GM12878 (cell line): ENCODE results near the gene ME2. TPM values are rescaled to one million over a fixed set of nuclear protein-coding genes. Genes with fewer than 3 reads are reported as not detected.

Experiments used
- BRCA1 ChIP-seq: IDR thresholded peaks from 2 replicates; pipeline ENCODE4 v1.6.1; 2011; ENCODE audit warnings: low read depth, low read length, improper control_type of control experiment
- CREB1 ChIP-seq: IDR thresholded peaks from 2 replicates; pipeline ENCODE4 v1.6.1; 2012; ENCODE audit warnings: low read depth, mild to moderate bottlenecking, inconsistent platforms
- EED ChIP-seq: sonication (generic); IDR thresholded peaks from 2 replicates; pipeline ENCODE4 v1.6.1; 2016; ENCODE audit warnings: antibody characterized with exemption, low read depth
- EZH2 ChIP-seq: IDR thresholded peaks from 2 replicates; pipeline ENCODE4 v1.6.1; 2012; ENCODE audit warnings: low read depth, mild to moderate bottlenecking, control low read depth, inconsistent platforms, low read length, borderline replicate concordance; ENCODE audit not compliant: control insufficient read depth
- FOS ChIP-seq: IDR thresholded peaks from 3 replicates; pipeline ENCODE4 v1.6.1; 2011; ENCODE audit warnings: borderline replicate concordance; ENCODE audit not compliant: insufficient read length; ENCODE audit errors: extremely low read depth
- NR2C2 ChIP-seq: IDR thresholded peaks from 2 replicates; pipeline ENCODE4 v1.6.1; 2011; ENCODE audit warnings: borderline replicate concordance, low read depth; ENCODE audit not compliant: control insufficient read depth, insufficient read length
- NR2F1 ChIP-seq: fragments of 450-650 bp; conservative IDR thresholded peaks from 2 replicates; pipeline ENCODE4 v1.6.1; 2017; ENCODE audit warnings: mild to moderate bottlenecking
- RBBP5 ChIP-seq: fragments of 200-600 bp; sonication (generic); conservative IDR thresholded peaks from 2 replicates; pipeline ENCODE4 v1.6.1; 2016
- SIN3A ChIP-seq: IDR thresholded peaks from 2 replicates; pipeline ENCODE4 v1.6.1; 2012; ENCODE audit warnings: low read depth, low read length, improper control_type of control experiment
- SIX5 ChIP-seq: IDR thresholded peaks from 2 replicates; pipeline ENCODE4 v1.6.1; 2011; ENCODE audit warnings: mild to moderate bottlenecking, low read depth, low read length, moderate library complexity; ENCODE audit not compliant: severe bottlenecking
- SMAD1 ChIP-seq: fragments of 450-650 bp; IDR thresholded peaks from 2 replicates; pipeline ENCODE4 v1.6.1; 2018; ENCODE audit warnings: mild to moderate bottlenecking, low read depth; ENCODE audit not compliant: partially characterized antibody
- SMC3 ChIP-seq: IDR thresholded peaks from 2 replicates; pipeline ENCODE4 v1.6.1; 2011; ENCODE audit warnings: low read length, improper control_type of control experiment, borderline replicate concordance
- SREBF1 ChIP-seq: IDR thresholded peaks from 2 replicates; pipeline ENCODE4 v1.6.1; 2012; ENCODE audit warnings: mild to moderate bottlenecking, low read length
- SRF ChIP-seq, 2 experiments: IDR thresholded peaks; 2 replicates each; pipeline ENCODE4 v1.6.1; 2011; ENCODE audit warnings: low read depth in 2 of 2, low read length in 2 of 2, mild to moderate bottlenecking in 1 of 2, moderate library complexity in 1 of 2
- STAT1 ChIP-seq: fragments of 450-650 bp; conservative IDR thresholded peaks from 2 replicates; pipeline ENCODE4 v1.6.1; 2014; ENCODE audit warnings: antibody characterized with exemption, mild to moderate bottlenecking
- TAF1 ChIP-seq: IDR thresholded peaks from 2 replicates; pipeline ENCODE4 v1.6.1; 2011; ENCODE audit warnings: mild to moderate bottlenecking, low read depth, low read length, borderline replicate concordance
- WRNIP1 ChIP-seq: IDR thresholded peaks from 2 replicates; pipeline ENCODE4 v1.6.1; 2011; ENCODE audit warnings: low read depth, low read length, improper control_type of control experiment, borderline replicate concordance
- ZNF24 ChIP-seq: fragments of 450-650 bp; IDR thresholded peaks from 2 replicates; pipeline ENCODE4 v1.6.1; 2017; ENCODE audit warnings: antibody characterized with exemption, mild to moderate bottlenecking
- ZNF622 ChIP-seq: fragments of 450-650 bp; IDR thresholded peaks from 2 replicates; pipeline ENCODE4 v1.6.1; 2017; ENCODE audit warnings: mild to moderate bottlenecking, inconsistent platforms
- ZSCAN29 ChIP-seq: fragments of 450-650 bp; IDR thresholded peaks from 2 replicates; pipeline ENCODE4 v1.6.1; 2017; ENCODE audit warnings: mild to moderate bottlenecking, moderate library complexity
- polyA plus RNA-seq, 11 experiments: library from polyadenylated mRNA; depleted of rRNA in 4 of 11; unstranded in 6 of 11; stranded (reverse) in 5 of 11; fragments of >200 nt; fragmentation: Nextera tagmentation in 4 of 11; fragmentation: Illumina TruSeq in 1 of 11; extraction: Ambion mirVana in 4 of 11; extraction: Trizol in 1 of 11; gene quantifications; 1 replicate in 1 of 11; 2 replicates in 10 of 11; pipeline versions ENCODE4 v1.2.1 to v1.2.3, GENCODE V29; 2011 to 2016; ENCODE audit warnings: inconsistent platforms in 2 of 11, missing spikeins in 2 of 11, low read depth in 1 of 11
- total RNA-seq, 4 experiments: library from RNA; depleted of rRNA in 3 of 4; stranded (reverse); fragments of >200 nt in 3 of 4; fragmentation: Illumina TruSeq in 1 of 4; extraction: Trizol in 1 of 4; gene quantifications; 2 replicates each; pipeline versions ENCODE4 v1.2.1 to v1.2.3, GENCODE V29; 2013 to 2021
- TF ChIP-seq, protein P1 (sequence below): IDR thresholded peaks from 2 replicates; pipeline ENCODE4 v1.6.1; 2011; ENCODE audit warnings: low read depth, mild to moderate bottlenecking, low read length, moderate library complexity, borderline replicate concordance; ENCODE audit errors: extremely low read depth
- TF ChIP-seq, protein P2 (sequence below): IDR thresholded peaks from 2 replicates; pipeline ENCODE4 v1.6.1; 2012; ENCODE audit warnings: low read depth, low read length, improper control_type of control experiment
- TF ChIP-seq, protein P3 (sequence below): IDR thresholded peaks from 2 replicates; pipeline ENCODE4 v1.6.1; 2011; ENCODE audit warnings: low read depth, low read length, improper control_type of control experiment, borderline replicate concordance
- TF ChIP-seq, protein P4 (sequence below): fragments of 450-650 bp; IDR thresholded peaks from 2 replicates; pipeline ENCODE4 v1.6.1; 2018; ENCODE audit warnings: mild to moderate bottlenecking, low read depth, moderate library complexity; ENCODE audit not compliant: partially characterized antibody
- TF ChIP-seq, protein P5 (sequence below): fragments of 450-650 bp; conservative IDR thresholded peaks from 2 replicates; pipeline ENCODE4 v1.6.1; 2017; ENCODE audit warnings: mild to moderate bottlenecking, moderate library complexity

The ME2 gene
- total and polyA plus RNA-seq, 10 of the 15 experiments (the other 5 are each of a cell fraction or from before 2014, with no cell fraction given), result 41.3 to 155 (median 133) TPM

DNA sequence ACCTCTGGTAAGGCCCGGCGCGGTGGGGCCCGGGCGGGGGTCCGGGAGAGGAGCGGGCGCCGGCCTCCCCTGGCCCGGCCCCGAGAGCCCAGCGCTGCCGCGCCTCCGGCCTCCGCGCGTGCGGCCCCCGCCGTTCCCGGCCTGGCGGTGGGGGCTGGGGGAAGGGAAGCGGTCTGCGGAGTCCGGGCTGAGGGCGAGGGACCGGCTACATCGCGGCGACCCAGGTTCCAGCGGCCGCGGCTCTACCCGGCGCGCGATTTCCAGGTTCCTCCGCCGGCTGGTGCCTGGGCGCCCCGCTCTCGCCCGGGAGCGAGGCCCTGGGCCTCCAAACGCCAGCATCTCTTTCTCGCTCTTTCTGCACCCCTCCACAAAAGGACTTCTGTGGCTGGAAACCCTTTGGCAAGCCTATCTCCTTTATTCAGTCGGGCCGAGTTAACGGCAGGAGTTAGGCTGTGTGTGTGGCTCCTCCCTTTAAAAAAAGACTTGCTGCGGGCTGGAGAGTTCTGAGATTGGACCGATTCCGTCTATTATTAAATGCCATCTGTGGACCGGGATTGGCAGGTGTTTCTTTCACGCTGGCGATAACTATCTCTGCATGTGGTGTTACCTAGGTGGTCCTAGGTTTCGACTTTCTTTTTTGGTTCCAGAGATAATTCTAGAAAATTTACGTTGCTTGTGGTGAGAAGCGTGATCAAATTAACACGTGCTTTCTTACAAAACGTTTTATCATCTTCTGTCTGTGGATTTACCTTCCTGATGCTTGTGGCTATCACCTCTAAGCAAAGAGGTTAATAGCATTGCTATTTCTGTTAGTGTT, 592 bp downstream of the ME2 start (continued):
- TF ChIP-seq ZNF24, result no peak
- TF ChIP-seq WRNIP1, result no peak
- TF ChIP-seq FOS, result no peak
- TF ChIP-seq, protein P1, sequence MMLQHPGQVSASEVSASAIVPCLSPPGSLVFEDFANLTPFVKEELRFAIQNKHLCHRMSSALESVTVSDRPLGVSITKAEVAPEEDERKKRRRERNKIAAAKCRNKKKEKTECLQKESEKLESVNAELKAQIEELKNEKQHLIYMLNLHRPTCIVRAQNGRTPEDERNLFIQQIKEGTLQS, result no peak
- TF ChIP-seq SRF (IDR thresholded peaks at IDR 0.05; ENCODE audit: low read depth in 2 of 2, low read length in 2 of 2), result no peak
- no peak for TF ChIP-seq TAF1
- no peak for TF ChIP-seq EZH2
- TF ChIP-seq BRCA1, result no peak
- TF ChIP-seq EED, result no peak
- TF ChIP-seq SMC3, result no peak
- TF ChIP-seq RBBP5, result no peak
- TF ChIP-seq SMAD1, result no peak
- no peak for TF ChIP-seq CREB1
- no peak for TF ChIP-seq STAT1
- no peak for TF ChIP-seq ZNF622
- TF ChIP-seq, protein P2, sequence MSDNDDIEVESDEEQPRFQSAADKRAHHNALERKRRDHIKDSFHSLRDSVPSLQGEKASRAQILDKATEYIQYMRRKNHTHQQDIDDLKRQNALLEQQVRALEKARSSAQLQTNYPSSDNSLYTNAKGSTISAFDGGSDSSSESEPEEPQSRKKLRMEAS, result peak; percentile 22
- peak; percentile 6 for TF ChIP-seq NR2F1
- TF ChIP-seq NR2C2, result no peak
- TF ChIP-seq SIN3A, result no peak
- TF ChIP-seq, protein P3, sequence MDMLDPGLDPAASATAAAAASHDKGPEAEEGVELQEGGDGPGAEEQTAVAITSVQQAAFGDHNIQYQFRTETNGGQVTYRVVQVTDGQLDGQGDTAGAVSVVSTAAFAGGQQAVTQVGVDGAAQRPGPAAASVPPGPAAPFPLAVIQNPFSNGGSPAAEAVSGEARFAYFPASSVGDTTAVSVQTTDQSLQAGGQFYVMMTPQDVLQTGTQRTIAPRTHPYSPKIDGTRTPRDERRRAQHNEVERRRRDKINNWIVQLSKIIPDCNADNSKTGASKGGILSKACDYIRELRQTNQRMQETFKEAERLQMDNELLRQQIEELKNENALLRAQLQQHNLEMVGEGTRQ, result no peak
- TF ChIP-seq ZSCAN29, result no peak
- TF ChIP-seq, protein P4, sequence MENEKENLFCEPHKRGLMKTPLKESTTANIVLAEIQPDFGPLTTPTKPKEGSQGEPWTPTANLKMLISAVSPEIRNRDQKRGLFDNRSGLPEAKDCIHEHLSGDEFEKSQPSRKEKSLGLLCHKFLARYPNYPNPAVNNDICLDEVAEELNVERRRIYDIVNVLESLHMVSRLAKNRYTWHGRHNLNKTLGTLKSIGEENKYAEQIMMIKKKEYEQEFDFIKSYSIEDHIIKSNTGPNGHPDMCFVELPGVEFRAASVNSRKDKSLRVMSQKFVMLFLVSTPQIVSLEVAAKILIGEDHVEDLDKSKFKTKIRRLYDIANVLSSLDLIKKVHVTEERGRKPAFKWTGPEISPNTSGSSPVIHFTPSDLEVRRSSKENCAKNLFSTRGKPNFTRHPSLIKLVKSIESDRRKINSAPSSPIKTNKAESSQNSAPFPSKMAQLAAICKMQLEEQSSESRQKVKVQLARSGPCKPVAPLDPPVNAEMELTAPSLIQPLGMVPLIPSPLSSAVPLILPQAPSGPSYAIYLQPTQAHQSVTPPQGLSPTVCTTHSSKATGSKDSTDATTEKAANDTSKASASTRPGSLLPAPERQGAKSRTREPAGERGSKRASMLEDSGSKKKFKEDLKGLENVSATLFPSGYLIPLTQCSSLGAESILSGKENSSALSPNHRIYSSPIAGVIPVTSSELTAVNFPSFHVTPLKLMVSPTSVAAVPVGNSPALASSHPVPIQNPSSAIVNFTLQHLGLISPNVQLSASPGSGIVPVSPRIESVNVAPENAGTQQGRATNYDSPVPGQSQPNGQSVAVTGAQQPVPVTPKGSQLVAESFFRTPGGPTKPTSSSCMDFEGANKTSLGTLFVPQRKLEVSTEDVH, result no peak
- no peak for TF ChIP-seq SREBF1
- TF ChIP-seq, protein P5, sequence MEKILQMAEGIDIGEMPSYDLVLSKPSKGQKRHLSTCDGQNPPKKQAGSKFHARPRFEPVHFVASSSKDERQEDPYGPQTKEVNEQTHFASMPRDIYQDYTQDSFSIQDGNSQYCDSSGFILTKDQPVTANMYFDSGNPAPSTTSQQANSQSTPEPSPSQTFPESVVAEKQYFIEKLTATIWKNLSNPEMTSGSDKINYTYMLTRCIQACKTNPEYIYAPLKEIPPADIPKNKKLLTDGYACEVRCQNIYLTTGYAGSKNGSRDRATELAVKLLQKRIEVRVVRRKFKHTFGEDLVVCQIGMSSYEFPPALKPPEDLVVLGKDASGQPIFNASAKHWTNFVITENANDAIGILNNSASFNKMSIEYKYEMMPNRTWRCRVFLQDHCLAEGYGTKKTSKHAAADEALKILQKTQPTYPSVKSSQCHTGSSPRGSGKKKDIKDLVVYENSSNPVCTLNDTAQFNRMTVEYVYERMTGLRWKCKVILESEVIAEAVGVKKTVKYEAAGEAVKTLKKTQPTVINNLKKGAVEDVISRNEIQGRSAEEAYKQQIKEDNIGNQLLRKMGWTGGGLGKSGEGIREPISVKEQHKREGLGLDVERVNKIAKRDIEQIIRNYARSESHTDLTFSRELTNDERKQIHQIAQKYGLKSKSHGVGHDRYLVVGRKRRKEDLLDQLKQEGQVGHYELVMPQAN, result peak; percentile 79
- no peak for TF ChIP-seq SIX5
